ENCODE results near the gene MARCHF7. TPM values are rescaled to one million over a fixed set of nuclear protein-coding genes. Genes with fewer than 3 reads are reported as not detected.
A peak's percentile ranks its signal among the peaks of the same experiment; 100 is the strongest.

The MARCHF7 gene
- total RNA-seq, 1 donor from 2014 or later: 116 TPM

DNA sequence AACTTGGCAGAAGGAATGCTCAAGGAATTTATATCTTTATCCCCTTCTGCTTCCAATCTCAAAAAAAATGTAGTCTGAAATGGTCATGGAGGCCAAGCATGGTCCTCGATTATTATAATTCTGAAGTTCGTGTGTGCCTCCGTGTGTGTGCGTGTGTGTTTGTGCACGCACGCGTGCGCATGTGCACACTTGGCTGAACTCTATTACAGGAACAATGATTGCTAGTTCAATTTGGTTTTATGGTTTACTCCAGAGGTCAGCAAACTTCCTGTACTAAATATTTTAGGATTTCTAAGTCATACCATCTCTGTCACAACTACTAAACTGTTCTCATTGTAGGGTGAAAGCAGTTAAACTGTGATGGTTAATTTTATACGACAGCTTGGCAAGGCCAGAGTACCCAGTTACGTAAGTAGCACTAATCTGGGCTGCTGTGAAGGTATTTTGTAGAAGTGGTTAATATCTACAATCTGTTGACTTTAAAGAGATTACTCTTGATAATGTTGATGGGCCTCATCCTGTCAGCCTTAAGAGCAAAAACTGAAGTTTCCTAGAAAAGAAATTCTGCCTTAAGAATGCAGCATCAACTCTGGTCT lies 5.8 kb upstream of the MARCHF7 start:
- H3K27ac ChIP-seq: no peak overlapping the region
- peaks cover 16% of the 10 kb centered on the region for H3K4me1 ChIP-seq
- TF ChIP-seq POLR2A (IDR thresholded peaks at IDR 0.05) (no peak), POLR2AphosphoS5 (IDR thresholded peaks at IDR 0.05; ENCODE audit: insufficient read depth in 1 of 2, low read depth in 1 of 2) (no peak)
- TF ChIP-seq, protein P1, sequence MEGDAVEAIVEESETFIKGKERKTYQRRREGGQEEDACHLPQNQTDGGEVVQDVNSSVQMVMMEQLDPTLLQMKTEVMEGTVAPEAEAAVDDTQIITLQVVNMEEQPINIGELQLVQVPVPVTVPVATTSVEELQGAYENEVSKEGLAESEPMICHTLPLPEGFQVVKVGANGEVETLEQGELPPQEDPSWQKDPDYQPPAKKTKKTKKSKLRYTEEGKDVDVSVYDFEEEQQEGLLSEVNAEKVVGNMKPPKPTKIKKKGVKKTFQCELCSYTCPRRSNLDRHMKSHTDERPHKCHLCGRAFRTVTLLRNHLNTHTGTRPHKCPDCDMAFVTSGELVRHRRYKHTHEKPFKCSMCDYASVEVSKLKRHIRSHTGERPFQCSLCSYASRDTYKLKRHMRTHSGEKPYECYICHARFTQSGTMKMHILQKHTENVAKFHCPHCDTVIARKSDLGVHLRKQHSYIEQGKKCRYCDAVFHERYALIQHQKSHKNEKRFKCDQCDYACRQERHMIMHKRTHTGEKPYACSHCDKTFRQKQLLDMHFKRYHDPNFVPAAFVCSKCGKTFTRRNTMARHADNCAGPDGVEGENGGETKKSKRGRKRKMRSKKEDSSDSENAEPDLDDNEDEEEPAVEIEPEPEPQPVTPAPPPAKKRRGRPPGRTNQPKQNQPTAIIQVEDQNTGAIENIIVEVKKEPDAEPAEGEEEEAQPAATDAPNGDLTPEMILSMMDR (IDR thresholded peaks at IDR 0.05): no peak
- no peak overlapping the region for H3K4me3 ChIP-seq
- intact Hi-C loops (cut with DNase I): no loop called here
- no peaks in the 10 kb centered on the region for H3K9me3 ChIP-seq
- DNase-seq (ENCODE audit: extremely low spot score in 2 of 2): no peak
- H3K27me3 ChIP-seq: no peaks in the 10 kb centered on the region
- H3K36me3 ChIP-seq: no peaks in the 10 kb centered on the region

DNA sequence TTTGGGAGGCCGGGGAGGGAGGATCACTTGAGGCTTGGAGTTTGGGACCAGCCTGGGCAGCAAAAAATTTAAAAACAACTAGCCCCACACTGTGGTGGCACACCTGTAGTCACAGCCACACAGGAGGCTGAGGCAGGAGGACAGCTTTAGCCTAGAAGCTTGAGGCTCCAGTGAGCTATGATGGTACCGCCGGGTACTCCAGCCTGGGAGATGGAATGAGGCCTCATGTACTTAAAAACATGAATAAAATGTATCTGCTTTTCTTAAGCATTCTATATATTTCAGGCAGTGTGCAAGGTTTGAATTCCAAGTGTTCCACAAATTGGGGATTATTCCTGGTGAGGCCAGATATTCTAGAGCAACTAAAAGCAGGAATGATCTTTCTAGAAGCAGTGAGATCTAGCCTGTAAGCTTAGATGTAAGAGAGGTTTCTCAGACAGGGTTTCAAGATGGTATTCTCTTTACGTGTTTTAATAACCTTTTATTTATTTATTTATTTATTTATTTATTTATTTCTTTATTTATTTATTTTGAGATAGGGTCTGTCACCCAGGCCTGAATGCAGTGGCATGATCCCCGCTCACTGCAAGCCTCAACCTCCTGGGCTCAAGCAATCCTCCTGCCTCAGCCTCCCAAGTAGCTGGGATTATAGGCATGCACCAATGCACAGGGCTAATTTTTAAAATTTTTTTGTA lies 4.1 kb upstream of the MARCHF7 start:
- TF ChIP-seq POLR2AphosphoS5 (IDR thresholded peaks at IDR 0.05; ENCODE audit: insufficient read depth in 1 of 2, low read depth in 1 of 2) (no peak), POLR2A (IDR thresholded peaks at IDR 0.05) (no peak)
- TF ChIP-seq, protein P1 (IDR thresholded peaks at IDR 0.05): no peak
- H3K9me3 ChIP-seq: no peaks in the 10 kb centered on the region
- no peak overlapping the region for H3K4me3 ChIP-seq

DNA sequence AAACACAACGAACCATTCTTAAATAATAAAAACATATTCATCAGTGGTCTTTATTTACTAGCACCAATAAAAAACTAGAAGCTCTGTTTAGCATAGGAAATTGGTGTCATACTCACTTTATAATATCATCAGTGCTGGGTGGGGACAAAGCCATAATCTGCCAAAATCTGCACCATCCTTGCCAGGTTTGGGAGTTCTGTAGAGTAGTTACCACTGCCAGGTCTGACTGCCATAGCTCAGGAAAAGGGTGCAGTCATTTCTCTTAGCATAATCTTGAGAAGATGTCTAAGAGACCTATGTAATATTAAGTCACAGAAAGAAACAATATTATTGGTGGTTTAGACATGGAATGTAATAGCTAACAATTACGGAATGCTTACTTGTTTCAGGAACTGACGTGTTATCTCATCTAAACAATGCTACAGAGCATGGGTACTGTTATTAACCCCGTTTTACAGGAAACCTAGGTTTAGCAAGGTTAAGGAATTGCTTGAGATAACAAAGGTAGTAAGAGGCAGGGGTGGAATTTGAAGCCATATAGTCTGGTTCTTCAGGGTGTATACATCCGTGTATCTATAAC lies 1.6 kb upstream of the MARCHF7 start:
- H3K27me3 ChIP-seq: no peaks in the 10 kb centered on the region
- TF ChIP-seq POLR2A (IDR thresholded peaks at IDR 0.05): no peak
- TF ChIP-seq POLR2AphosphoS5 (IDR thresholded peaks at IDR 0.05; ENCODE audit: insufficient read depth in 1 of 2, low read depth in 1 of 2): no peak
- TF ChIP-seq, protein P1 (IDR thresholded peaks at IDR 0.05): no peak
- no peaks in the 10 kb centered on the region for H3K36me3 ChIP-seq
- H3K4me3 ChIP-seq: no peak overlapping the region
- DNase-seq (ENCODE audit: extremely low spot score in 2 of 2): no peak
- peaks cover 42% of the 10 kb centered on the region for H3K4me1 ChIP-seq
- H3K9me3 ChIP-seq: no peaks in the 10 kb centered on the region
- intact Hi-C loops (cut with DNase I): no loop called here
- H3K27ac ChIP-seq: no peak overlapping the region

More for the DNA sequence above, 4.1 kb upstream of the MARCHF7 start:
- DNase-seq (ENCODE audit: extremely low spot score in 2 of 2): no peak
- H3K27me3 ChIP-seq: no peaks in the 10 kb centered on the region
- H3K36me3 ChIP-seq: no peaks in the 10 kb centered on the region
- intact Hi-C loops (cut with DNase I): no loop called here
- H3K27ac ChIP-seq: no peak overlapping the region
- H3K4me1 ChIP-seq: peaks cover 19% of the 10 kb centered on the region

DNA sequence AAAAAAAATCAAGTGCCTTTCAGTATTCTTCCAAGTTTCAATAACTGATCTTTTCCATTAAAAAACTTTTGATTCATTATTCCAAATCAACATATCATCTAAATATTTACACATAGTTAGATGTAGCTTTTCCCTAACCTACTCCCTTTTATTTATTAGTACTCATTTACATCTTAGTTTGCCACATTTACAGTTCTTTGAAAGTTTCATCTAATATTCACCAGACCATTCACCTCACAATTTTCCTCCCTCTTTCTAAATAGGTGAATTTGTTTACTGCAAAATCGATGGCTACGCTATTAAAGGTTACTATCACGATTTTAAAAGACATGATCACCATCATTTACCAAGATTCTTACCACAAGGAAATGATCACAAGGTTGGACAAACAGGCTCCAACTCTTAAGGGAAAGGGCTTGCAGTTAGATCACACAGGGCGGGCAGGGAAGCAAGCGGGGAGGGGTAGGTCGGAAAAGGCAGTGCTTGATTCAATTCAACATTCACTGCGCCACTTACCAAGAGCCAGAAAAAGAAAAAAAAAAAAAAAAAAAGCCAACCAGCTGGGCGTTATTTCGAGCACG lies 654 bp upstream of the MARCHF7 start:
- no peak for DNase-seq (ENCODE audit: extremely low spot score in 2 of 2)
- intact Hi-C loops (cut with DNase I): no loop called here
- Histone ChIP-seq H3K36me3 (no peaks in the 10 kb centered on the region), H3K4me1 (peaks cover 47% of the 10 kb centered on the region), H3K27ac (peak overlapping the region; percentile 94), H3K9me3 (no peaks in the 10 kb centered on the region), H3K27me3 (no peaks in the 10 kb centered on the region), H3K4me3 (peak overlapping the region; percentile 73 to 84)
- no peak for TF ChIP-seq POLR2AphosphoS5 (IDR thresholded peaks at IDR 0.05; ENCODE audit: insufficient read depth in 1 of 2, low read depth in 1 of 2)

DNA sequence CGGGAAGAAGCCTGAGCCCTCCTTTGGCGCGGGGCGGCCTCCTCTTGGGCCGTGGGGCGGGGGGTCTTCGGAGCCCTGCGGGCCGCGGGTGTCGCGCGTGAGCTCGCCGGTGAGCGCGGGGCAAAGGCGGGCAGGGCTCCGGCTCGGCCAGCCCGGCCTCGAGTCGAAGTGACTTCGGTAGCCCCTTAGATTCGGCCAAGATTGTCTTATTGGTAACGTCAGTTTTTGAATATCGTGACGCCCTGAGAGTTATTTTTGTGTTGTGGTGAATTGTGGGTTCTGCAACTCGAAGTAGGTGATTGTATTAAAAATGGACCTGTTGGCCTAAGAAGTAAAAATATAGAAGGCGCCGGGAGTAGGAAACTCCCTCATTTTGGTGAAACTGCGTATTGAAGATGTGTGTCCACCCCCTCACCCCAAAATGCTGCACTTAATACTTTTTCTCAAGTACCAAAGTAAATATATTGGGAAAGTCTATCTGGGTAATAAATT lies 669 bp downstream of the MARCHF7 start:
- H3K27ac ChIP-seq: peak overlapping the region; percentile 94
- peaks cover 58% of the 10 kb centered on the region for H3K4me1 ChIP-seq
- H3K27me3 ChIP-seq: no peaks in the 10 kb centered on the region
- intact Hi-C loops (cut with DNase I): no loop called here
- H3K9me3 ChIP-seq: no peaks in the 10 kb centered on the region
- H3K36me3 ChIP-seq: no peaks in the 10 kb centered on the region
- peak overlapping the region; percentile 73 to 84 for H3K4me3 ChIP-seq
- TF ChIP-seq POLR2AphosphoS5 (IDR thresholded peaks at IDR 0.05; ENCODE audit: insufficient read depth in 1 of 2, low read depth in 1 of 2): no peak
- TF ChIP-seq, protein P1 (IDR thresholded peaks at IDR 0.05): no peak
- no peak for TF ChIP-seq POLR2A (IDR thresholded peaks at IDR 0.05)
- no peak for DNase-seq (ENCODE audit: extremely low spot score in 2 of 2)
